ENCODE measurements around the gene SURF6. TPM values are rescaled to one million over a fixed set of nuclear protein-coding genes. Genes with fewer than 3 reads are reported as not detected.
A peak's percentile ranks its signal among the peaks of the same experiment; 100 is the strongest.

Gene SURF6
- total RNA-seq, 1 donor from 2014 or later = 30.8 TPM

DNA sequence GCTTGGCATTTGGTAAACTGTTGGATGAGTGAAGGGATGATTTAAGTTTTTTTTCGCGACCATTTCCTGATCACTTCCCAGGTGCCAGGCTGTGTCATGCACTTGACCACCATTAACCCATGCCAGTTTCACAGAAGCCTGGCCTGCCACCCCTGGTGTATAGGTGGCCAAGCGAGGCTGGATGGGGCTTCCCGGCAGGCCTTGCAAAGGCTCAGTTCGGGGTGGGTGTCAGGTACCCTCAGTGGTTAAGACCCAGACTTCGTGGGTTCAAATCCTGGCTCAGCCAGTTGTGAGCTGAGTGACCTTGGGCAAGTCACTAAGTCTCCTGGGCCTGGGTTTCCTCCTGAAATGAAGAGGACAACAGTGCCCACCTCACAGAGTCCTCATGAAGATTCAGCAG, 9.6 kb upstream of the SURF6 start:
- peaks cover 8% of the 10 kb centered on the region for H3K36me3 ChIP-seq (ENCODE audit: control insufficient read depth, insufficient read depth, low read length)

DNA sequence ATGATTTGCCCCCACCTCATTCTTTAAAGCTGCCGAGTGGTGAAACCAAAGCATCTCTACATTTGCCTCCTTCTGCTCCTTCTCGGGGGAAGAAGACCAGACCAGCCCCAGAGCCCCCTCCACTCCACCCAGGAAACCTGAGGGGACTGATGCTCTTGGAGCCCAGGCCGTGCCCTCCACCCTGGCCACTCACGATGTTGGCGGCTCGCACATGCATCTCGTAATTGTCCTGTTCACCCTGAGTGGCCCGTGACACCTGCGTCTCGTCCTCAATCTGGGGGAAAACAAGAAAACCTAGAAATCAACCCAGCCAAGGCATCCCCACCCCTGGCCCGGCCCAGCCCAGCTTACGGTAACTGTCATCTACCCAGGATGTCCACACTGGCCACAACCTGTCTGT, 9.0 kb upstream of the SURF6 start:
- Histone ChIP-seq H3K4me3 (ENCODE audit: low read depth, low read length) (no peak overlapping the region), H3K36me3 (ENCODE audit: control insufficient read depth, insufficient read depth, low read length) (peaks cover 4% of the 10 kb centered on the region), H3K27me3 (ENCODE audit: control insufficient read depth, insufficient read depth, low read length) (no peaks in the 10 kb centered on the region)
- DNase-seq (ENCODE audit: low read depth) = no peak
- TF ChIP-seq CTCF (IDR thresholded peaks at IDR 0.05; ENCODE audit: insufficient read depth, low read length, poor library complexity, severe bottlenecking) = no peak

More for the DNA sequence above, 9.6 kb upstream of the SURF6 start:
- H3K4me3 ChIP-seq (ENCODE audit: low read depth, low read length) = no peak overlapping the region
- DNase-seq (ENCODE audit: low read depth) = no peak
- H3K27me3 ChIP-seq (ENCODE audit: control insufficient read depth, insufficient read depth, low read length) = no peaks in the 10 kb centered on the region
- no peak for TF ChIP-seq CTCF (IDR thresholded peaks at IDR 0.05; ENCODE audit: insufficient read depth, low read length, poor library complexity, severe bottlenecking)

- no peak overlapping the region for H3K4me3 ChIP-seq (ENCODE audit: low read depth, low read length)
- no peak for DNase-seq (ENCODE audit: low read depth)
- H3K27me3 ChIP-seq (ENCODE audit: control insufficient read depth, insufficient read depth, low read length) = no peaks in the 10 kb centered on the region
- H3K36me3 ChIP-seq (ENCODE audit: control insufficient read depth, insufficient read depth, low read length) = peaks cover 3% of the 10 kb centered on the region
- TF ChIP-seq CTCF (IDR thresholded peaks at IDR 0.05; ENCODE audit: insufficient read depth, low read length, poor library complexity, severe bottlenecking) = no peak
Measured at GRCh38 chr9:133344071-133344470, 8.1 kb upstream of the SURF6 start.

GRCh38 chr9:133342570-133342969, 6.6 kb upstream of the SURF6 start:
- H3K4me3 ChIP-seq (ENCODE audit: low read depth, low read length) = no peak overlapping the region
- peak; percentile 32 for TF ChIP-seq CTCF (IDR thresholded peaks at IDR 0.05; ENCODE audit: insufficient read depth, low read length, poor library complexity, severe bottlenecking)
- no peak for DNase-seq (ENCODE audit: low read depth)
- peaks cover 1% of the 10 kb centered on the region for H3K36me3 ChIP-seq (ENCODE audit: control insufficient read depth, insufficient read depth, low read length)
- no peaks in the 10 kb centered on the region for H3K27me3 ChIP-seq (ENCODE audit: control insufficient read depth, insufficient read depth, low read length)

GRCh38 chr9:133342069-133342406, 6.0 kb upstream of the SURF6 start:
- no peak for DNase-seq (ENCODE audit: low read depth)
- peak; percentile 33 for TF ChIP-seq CTCF (IDR thresholded peaks at IDR 0.05; ENCODE audit: insufficient read depth, low read length, poor library complexity, severe bottlenecking)

DNA sequence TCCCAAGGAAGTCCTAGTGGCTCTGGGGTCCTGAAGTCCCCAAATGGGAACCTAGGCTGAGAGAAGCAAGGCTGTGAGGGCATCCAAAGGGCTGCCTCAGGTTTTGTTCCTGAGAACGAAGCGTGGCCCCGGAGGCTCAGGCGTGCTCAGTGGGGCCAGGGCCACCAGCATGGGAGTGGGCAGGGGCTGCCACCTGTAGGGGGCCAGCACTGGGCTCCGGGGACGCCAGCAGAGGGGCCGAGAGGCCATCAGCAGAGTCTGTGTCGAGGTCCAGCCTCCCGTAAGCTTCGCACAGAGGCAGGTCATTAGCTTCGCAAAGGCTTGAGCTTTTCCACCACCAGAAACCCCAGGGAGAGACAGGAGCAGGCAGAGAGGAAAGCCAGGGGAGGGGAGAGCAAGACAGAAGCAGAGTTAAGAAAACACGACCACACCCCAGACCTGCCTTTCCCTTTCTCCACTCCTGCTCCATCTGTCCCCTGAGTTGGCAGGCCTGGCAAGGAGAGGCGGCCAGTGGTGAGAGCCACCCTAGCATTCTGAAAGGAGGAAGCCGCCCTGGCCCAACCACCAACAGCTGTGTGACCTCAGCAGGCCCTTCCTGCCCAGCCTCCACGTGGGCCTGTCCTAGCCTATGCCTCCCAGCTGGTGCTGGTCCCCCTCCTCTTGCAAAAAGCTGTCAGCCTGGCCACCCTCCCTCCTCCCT, 5.5 kb upstream of the SURF6 start:
- Histone ChIP-seq H3K36me3 (ENCODE audit: control insufficient read depth, insufficient read depth, low read length) (peaks cover 1% of the 10 kb centered on the region), H3K4me3 (ENCODE audit: low read depth, low read length) (no peak overlapping the region), H3K27me3 (ENCODE audit: control insufficient read depth, insufficient read depth, low read length) (no peaks in the 10 kb centered on the region)
- no peak for TF ChIP-seq CTCF (IDR thresholded peaks at IDR 0.05; ENCODE audit: insufficient read depth, low read length, poor library complexity, severe bottlenecking)
- no peak for DNase-seq (ENCODE audit: low read depth)

More at GRCh38 chr9:133342069-133342406, 6.0 kb upstream of the SURF6 start:
- Histone ChIP-seq H3K36me3 (ENCODE audit: control insufficient read depth, insufficient read depth, low read length) (peaks cover 1% of the 10 kb centered on the region), H3K27me3 (ENCODE audit: control insufficient read depth, insufficient read depth, low read length) (no peaks in the 10 kb centered on the region), H3K4me3 (ENCODE audit: low read depth, low read length) (no peak overlapping the region)
